Measurements from ENCODE around the gene FOXB2.
"Not testable (repeated sequence)": the region's sequence is repeated elsewhere in the genome, so short reads cannot be mapped to it uniquely, and the experiment has no call there.

The FOXB2 gene

DNA sequence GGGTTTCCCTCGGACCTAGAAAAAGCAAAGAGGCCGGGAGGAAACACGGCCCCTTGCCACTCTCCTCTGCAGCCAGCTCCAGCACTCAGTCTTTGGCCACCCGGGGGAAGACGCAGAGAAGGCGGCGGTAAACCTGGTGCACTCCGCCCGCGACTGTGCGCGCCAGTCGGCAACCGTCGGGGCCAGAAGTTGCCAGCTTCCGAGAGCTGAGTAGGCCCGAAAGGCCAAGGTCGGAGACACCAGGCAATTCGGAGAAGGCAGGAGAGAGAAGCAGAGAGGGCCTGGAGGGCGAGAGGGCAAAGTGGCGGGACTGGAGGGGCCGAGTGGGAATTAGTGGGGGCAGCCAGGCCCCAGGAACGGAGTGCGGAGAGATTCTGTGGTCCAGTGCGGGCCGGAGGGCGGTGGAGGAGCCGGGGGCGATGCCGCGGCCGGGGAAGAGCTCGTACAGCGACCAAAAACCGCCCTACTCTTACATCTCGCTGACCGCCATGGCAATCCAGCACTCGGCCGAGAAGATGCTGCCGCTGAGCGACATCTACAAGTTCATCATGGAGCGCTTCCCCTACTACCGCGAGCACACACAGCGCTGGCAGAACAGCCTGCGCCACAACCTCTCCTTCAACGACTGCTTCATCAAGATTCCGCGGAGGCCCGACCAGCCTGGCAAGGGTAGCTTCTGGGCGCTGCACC lies at the start of gene FOXB2:
Gene FOXB2 (plus strand): TSS at position 420 of the 690 bp plus-strand sequence. CDS start 0 bp downstream, at position 420.
- no peak for DNase-seq (ENCODE audit: low read depth in 2 of 2)

DNA sequence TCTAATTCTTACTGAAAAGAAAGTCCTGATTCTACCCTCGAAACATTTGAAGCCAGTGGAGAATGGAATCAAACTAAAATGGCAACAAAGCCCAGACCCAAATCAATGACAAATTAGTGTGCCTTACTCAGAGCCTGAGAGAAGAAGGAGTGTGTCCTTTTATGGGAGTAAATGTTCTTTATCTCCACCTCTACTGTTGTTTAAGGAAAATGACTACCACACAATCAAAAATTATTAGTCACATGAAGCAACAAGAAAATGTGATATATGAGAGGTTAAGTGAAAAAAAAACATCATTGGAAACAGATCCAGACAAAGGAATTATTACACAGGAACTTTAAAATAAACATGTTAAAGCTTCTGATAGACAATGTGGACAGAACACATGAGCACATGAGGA lies 49.7 kb upstream of the FOXB2 start:
- no peak for DNase-seq (ENCODE audit: low read depth in 2 of 2)

DNA sequence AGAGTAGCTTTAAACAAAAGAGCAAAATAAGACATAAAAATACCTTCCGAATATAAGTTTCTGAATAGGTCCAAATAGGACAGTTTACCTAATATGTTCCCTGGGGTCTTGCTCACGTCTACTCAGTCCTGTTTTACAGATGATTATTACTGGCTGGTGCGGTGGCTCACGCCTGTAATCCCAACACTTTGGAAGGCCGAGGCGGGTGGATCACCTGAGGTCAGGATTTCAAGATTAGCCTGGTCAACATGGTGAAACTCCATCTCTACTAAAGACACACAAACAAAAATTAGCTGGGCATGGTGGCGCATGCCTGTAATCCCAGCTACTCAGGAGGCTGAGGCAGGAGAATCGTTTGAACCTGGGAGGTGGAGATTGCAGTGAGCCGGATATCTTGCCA lies 40.6 kb upstream of the FOXB2 start:
- not testable (repeated sequence) for DNase-seq (ENCODE audit: low read depth in 2 of 2)

GRCh38 chr9:76980566-76980965 lies 38.9 kb upstream of the FOXB2 start:
- no peak for DNase-seq (ENCODE audit: low read depth in 2 of 2)

- no peak for DNase-seq (ENCODE audit: low read depth in 2 of 2)
Observed at GRCh38 chr9:76984486-76984885, 35.0 kb upstream of the FOXB2 start.

GRCh38 chr9:76985581-76985980 lies 33.9 kb upstream of the FOXB2 start:
- DNase-seq (ENCODE audit: low read depth in 2 of 2) = no peak

GRCh38 chr9:76987594-76988200 lies 31.8 kb upstream of the FOXB2 start:
- no peak for DNase-seq (ENCODE audit: low read depth in 2 of 2)

DNA sequence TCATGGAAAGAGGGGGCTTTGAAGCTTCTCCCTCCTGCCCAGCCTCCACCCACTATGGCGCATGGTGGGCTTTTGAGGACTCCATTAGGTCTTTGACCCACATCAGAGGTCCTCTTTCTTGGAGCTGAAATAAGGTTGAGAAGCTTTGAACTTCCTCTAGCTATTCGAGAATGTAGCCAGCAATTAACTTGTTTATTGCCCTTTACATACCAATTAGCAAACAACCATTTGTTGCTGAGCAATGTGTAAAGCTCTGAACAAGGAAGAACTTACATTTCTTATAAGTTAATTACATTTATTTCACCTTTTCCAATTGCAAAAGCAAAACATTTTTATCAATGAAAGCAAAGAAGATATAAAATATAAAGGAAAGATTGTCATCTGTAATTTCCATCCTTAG lies 30.5 kb upstream of the FOXB2 start:
- DNase-seq (ENCODE audit: low read depth in 2 of 2) = no peak

GRCh38 chr9:76989501-76989900 lies 30.0 kb upstream of the FOXB2 start:
- DNase-seq (ENCODE audit: low read depth in 2 of 2) = no peak

DNA sequence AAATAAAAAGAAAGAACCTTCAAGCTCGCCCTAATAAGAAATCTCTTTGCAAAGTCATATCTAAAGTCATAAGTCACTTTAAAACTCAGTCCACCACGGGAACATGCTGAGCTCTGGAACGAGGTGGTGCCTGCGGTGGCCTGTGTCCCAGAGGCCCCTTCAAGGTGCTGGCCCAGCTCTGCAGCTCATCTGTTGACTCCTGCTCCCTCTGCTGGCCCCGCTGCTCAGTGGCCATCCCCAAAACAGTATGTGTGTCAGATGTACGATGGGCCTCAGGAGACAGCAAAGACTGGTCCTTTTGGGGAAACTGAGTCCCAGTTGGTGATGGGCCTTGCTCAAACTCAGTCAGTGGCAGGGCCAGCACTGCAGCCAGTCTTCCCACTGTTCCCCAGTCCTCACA lies 22.8 kb upstream of the FOXB2 start:
- DNase-seq (ENCODE audit: low read depth in 2 of 2) = no peak

DNA sequence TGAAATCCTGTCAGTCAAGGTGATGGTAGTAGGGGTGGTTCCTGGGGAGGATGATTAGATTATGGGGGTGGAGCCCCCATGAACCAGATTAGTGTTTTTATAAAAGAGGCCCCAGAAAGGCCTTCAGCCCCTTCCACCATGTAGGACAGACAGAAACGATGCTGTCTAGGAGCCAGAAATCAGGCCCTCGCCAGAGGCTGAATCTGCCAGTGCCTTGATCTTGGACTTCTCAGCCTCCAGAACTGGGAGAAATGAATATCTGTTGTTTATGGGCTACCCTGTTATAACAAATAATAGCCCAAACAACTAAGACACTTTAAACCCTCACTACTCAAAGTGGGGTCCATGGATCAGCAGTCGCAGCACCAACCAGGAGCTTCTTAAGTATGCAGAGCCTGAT lies 20.2 kb upstream of the FOXB2 start:
- no peak for DNase-seq (ENCODE audit: low read depth in 2 of 2)

- DNase-seq (ENCODE audit: low read depth in 2 of 2) = no peak
Observed at GRCh38 chr9:77000330-77000729, 19.1 kb upstream of the FOXB2 start.

GRCh38 chr9:77003366-77003765 lies 16.1 kb upstream of the FOXB2 start:
- DNase-seq (ENCODE audit: low read depth in 2 of 2) = no peak

GRCh38 chr9:77005216-77005615 lies 14.2 kb upstream of the FOXB2 start:
- DNase-seq (ENCODE audit: low read depth in 2 of 2) = no peak

- no peak for DNase-seq (ENCODE audit: low read depth in 2 of 2)
Observed at GRCh38 chr9:77010527-77010926, 8.9 kb upstream of the FOXB2 start.

- DNase-seq (ENCODE audit: low read depth in 2 of 2) = peak; percentile 7 to 23
Observed at GRCh38 chr9:77011973-77012821, 7.3 kb upstream of the FOXB2 start.

- DNase-seq (ENCODE audit: low read depth in 2 of 2) = no peak
Observed at GRCh38 chr9:77013206-77013931, 6.1 kb upstream of the FOXB2 start.

DNA sequence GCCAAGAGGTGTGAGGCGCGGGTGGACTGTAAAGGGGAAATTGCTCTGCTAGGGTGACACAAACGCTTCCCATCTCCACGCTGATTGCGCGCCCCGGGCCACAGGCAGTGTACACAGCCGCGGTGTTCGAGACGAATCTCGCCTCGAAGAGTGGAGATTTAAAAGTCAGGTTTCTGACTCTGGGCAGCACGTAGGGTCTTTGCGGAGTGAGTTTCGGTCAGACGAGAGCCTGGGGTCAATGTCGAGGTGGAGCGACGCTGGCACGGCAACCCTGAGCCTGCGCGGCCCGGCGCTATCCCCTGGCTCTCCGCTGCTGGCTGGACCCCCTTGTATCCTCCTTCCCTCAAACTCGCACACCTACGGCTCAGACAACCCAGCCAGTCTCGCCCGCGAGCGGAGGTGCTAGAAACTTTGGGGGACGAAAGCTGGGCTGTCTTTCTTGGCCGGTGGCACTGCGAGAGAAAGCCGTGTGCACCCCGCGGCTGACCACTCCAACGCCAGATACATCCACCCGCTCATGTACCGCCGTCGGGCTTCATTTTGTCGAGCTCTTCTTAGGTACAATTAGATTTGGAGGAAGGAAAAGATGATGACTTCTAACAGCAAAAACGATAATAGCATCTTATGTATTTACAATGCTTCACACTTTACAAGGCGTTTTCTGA lies 5.4 kb upstream of the FOXB2 start:
- DNase-seq (ENCODE audit: low read depth in 2 of 2) = no peak

DNA sequence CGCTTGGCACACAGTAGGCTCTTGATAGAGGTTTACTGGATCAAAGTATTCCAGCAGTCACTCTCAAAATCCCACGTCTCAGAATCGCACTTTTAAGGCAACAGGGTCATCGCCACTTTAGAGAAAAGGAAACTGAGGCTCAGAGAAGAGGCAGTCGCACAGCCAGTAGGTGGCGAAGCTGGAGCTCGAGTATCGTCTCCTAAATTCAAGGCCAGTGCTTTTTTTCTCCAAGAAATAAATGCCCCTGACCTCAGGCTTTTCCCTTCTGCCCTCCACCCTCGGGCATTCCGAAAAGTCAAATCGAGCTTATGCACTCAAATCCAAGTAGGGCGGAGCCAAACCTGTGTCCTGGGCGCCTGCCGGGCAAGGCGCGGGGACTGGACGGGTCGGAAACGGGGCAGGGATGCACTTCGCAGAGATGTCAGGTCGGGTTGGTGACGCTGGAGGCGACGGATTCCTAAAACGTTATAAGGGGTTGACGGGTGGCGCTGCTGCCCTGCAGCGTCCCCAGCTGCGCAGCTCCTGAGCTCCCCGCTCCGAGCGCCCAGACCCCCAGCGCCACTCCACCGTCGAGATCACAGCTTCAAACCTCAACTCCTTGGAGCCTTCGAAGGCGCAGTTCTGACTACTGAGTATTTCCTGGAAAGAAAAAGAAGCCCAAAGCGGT lies 4.7 kb upstream of the FOXB2 start:
- DNase-seq (ENCODE audit: low read depth in 2 of 2) = no peak

DNA sequence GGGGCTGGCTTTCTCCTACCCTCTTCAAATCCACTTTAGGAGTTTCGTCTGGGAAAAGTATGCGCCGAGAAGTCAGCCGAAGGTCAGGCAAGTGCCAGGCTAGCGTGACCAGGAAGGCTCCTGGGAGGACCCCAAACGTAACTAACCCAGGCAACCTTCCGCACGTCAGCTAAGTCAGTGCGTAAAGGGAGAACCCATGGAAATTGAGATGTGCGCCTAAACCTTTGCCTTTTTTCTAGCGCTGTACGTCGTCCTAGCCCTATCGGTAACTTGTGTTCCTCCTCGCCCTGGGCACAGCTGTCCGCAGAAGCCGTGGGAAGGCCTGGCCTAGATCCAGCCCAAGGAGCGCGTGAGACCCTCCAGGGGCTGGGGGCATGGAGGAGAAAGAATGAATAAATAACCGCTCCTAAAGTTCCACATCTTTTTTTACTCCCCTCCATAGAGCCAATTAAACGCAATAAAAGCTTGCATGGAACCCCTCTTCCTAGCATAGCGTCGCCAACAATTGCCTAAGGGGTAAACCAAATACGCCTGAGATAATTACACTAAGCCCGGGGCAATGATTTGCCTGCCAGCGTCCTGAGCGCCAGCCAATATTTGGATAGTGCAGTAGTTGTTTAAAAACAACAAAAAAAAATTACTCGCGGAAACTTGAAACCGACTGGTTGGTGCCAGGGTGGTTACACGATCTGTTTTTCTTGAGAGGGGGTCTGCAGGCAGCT lies 4.0 kb upstream of the FOXB2 start:
- no peak for DNase-seq (ENCODE audit: low read depth in 2 of 2)
